Iris pigment epithelial cell (primary cell): ENCODE measurements around the gene PHF21B.
A peak's percentile ranks its signal among the peaks of the same experiment; 100 is the strongest.
"Not testable (repeated sequence)": the region's sequence is repeated elsewhere in the genome, so short reads cannot be mapped to it uniquely, and the experiment has no call there.

Source experiments
- DNase-seq: peaks from one replicate; pipeline ENCODE4 v3.0.0-alpha.2; 2011; ENCODE audit warnings: low read depth

The PHF21B gene

DNA sequence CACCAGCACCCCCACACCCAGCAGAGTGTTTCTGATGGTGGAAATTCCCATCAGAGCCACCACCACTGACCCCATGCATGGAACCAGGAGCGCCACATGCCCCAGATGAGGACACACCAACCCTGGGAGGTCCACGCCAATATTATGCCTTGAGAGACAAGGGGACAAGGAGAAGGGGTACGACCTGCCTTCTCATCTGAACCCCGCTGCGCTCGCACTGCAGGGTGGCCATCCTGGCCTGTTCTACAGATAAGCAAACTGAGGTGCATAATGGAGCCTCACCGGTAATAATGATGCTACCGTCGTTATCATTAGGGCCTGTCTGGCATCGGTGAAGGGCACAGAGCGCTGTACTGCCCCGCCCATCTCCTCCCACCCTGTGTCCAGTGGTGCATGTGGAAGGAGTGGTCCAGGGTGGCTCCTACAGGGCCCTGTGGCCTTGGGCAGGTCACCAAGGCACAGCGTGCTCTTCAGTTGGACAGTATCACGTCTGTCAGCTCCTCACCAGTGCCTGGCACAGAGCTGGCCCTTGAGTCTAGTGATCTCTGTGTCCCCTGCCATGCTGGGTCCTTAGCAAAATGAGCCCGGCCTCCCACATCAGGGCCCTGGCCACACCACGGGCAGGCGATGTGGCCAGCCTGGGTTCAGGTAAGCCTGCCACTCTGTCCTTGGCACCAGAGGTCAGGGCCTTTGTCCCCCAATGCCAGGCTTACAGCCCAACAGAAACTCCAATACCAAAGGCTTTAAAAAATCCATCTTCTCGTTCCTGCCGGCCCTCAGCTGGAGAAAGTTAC is 92.2 kb downstream of the PHF21B start:
- no peak for DNase-seq

DNA sequence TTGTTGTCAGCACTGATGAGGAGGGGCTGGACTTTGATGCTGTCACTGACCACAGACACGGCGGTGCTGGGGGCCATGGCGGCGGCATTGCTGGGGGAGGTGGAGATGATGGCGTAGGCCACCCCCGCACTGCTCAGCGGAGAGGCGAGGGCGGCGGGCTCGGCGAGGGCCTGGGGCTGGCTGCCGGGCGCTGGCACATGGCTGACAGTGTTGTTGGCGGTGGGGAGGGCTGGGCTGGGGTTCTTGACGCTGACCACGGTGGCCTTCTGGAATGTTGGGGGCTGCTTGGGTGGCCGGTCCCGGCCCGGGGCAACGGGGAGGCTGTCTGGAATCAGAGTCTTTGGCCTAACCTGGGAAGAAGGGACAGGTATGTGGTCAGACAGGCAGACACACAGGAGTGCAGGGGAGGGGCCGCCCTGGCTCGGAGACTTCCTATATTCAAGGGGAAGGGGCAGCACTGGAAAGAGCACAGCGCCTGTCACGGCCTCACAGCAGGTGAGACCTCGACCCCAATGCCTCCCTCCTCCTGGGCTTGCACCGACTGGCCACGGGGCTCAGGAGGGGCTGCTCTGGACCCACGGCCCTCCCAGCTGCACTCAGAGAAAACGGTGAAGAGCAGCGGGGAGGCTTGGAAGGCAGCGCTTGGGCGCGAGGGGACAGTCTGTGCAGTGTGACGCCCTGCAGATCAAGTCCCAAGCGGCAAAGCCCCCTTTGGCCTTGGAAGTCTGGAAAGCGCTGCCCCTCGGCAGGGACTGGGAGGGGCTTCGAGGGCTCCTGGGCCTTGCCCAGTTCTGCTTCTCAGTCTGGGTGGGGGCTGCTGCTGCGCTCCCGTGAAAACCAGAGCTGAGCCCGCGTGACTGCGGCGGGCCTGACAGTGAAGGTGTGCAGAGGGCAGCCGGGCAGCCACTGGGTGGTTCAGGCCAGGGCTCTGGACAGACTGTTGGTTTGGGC is 93.2 kb downstream of the PHF21B start:
- no peak for DNase-seq

DNA sequence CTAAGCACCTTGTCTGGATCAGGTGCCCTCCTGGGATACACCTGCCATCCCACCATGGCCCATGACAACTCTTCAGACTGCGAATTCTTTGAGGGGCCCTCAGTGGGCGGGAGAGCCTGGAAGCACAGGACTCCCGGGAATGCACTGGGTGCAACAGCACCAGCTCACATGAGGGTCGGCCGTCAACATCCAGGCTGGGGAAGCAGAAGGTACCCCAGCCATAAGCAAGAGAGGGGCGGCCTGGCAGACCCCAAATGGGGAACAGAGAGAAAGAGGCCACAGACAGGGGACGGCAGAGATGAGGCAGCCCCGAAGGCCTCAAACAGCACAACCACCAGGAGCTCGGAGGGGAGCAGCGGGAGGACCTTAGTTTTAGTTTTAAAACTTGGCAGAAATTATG is 94.4 kb downstream of the PHF21B start:
- no peak for DNase-seq

DNA sequence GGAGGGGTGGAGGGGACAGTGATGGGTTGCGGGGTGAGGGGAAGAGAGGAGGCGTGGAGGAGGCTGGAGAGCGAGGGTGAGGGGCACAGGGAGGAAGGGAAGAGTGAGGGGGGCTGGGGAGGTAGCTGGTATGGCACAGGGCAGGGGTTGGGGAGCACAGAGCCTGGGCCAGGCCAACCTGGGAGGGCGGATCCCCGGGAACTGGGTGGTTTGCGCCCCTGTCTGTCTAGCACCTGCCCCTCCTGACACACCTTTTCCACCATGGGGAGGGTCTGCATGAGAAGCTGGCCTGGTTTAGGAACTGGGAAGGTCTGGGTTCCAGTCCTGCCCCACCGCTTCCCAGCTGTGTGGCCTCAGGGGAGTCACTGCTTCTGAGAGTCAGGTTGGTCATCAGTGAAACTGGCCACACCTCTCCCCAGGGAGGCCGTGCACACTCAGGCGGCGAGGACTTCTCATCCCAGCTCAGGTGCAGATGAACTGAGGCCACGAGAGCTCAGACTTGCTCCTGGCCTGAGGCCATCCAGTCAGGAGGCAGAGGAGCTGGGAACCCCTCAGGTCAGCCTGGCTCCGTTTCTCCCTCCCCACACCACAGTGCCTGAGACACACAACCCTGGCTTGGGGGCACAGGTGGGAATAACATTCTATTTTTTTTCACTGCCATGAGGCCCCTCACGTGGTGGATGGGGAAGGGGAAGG is 95.6 kb downstream of the PHF21B start:
- DNase-seq = no peak

DNA sequence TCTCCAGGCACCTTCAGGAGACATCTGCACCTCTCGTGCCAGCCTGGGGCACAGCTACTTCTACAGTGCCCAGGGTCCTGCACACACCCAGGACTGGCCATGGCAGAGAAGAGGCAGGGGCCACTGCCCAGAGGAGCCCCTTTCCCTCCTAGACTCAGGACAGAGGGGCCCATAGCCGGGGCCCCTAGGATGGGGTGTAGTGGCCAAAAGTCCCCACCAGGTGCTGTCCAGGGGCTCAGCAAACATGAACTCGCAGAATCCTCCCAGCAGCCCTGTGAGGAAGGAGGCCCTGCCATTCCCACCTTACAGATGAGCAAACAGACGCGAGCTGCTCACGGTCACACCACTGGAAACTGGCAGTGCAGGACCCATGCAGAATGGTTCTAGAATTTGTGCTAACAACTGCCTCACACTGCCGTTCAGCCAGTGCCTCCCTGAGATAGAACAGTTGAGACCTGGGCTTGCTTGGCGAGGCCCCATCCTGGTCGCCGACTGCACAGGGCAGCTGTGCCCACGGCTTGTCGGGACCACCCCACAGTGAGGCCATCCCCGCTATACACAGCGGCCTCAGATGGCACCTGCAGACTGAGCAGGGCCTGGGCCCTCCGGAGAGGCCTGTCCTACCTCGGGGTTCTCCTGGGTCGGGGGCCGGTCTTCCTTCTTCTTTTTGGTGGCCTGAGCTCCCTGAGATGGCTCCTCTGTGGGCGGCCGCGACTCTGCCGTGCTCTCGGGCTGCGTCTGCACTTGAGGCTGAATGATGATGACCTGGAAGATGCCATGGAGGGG is 96.4 kb downstream of the PHF21B start:
- DNase-seq = no peak

DNA sequence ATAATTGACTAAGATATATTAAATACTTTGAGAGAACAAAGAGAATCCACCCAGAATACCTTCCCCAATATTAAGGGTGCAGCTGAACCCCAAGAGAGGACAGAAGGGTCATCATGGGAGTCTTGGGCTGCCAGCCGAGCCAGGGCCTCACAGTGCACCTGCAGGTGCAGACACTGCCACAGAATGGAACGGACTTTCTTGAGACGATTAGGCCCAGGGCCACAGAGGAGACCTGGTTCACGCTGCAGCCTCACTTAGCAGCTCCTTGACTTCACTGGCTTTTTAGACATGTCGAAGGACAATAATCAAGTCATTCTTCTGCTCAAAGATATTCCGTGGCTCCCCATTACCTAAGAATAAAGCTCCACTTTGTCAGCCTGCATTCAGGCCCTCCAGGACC is 100.6 kb downstream of the PHF21B start:
- DNase-seq = no peak

DNA sequence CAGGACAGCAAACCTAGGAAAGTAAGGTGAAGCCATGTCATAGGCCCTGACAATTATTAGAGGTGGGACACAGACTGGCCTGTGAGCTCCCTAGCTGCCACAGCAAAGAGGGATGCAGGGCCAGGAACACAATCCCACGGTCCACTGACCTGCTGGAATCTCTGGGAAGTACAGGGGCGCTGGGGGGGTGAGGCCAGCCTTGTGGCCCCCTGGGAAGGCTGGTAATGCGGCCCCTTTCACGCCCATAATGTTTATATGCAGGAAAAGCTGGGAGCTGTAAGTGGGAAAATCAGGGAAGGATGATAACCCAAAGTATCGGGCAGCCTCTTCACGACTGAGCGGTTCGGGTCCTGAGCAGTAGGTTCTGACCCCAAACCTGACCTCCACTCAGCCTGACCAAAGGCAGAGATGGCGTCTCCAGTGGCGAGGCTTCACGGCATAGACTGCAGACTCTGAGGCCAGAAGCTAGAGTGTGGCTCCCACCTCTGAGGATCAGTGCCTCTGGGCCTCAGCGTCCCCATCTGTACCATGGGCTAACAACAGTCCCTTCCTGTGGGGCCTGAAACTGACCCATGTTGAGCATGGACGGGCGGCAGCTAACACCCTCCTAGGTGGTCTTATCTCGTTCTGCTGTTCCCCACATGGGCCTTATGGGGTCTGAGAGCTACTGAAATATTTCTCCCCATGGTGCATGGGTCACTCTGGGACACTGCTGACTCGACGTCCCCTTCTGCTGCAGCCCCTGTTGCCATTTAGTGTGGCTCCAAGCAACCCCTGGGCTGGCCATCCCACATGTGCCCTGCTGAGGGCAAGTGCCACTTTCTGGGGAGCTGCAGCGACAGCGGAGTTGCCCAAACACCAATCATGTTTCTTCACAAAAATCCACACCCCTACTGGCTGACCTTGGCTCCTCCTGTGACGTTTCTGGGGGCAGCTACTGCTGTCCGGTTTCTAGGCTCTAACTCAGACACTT is 101.8 kb downstream of the PHF21B start:
- DNase-seq = no peak

DNA sequence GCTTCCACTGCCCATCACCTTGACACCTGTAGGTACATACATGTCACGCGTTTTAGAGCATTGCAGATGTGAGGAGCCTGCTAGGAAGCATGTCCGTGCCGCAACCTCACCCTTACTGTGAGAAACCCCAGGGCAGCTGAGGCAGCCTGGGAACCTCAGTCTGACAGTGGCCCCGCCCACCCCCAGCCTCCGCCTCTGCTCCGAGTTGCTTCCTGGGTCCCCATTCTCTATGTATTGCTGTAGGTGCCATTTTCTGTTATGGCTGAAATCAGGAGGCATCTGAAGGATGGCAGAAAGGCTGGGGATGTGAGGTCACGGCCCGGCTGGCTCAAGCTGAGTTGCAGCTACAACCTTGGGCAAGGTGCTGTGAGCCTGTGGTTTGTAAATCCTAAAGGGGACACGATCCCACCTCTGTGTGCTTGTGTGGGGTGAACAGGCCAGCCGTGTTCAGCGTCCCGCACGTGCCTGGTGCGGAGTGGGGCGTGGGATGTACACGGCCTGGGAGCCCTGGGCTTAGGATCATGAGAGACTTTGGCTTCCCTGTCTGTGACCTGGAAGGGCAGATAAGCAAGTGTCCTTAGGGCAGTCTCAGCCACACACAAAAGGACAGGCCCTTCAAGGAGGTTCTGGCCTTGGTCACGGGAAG is 102.7 kb downstream of the PHF21B start:
- DNase-seq = no peak

DNA sequence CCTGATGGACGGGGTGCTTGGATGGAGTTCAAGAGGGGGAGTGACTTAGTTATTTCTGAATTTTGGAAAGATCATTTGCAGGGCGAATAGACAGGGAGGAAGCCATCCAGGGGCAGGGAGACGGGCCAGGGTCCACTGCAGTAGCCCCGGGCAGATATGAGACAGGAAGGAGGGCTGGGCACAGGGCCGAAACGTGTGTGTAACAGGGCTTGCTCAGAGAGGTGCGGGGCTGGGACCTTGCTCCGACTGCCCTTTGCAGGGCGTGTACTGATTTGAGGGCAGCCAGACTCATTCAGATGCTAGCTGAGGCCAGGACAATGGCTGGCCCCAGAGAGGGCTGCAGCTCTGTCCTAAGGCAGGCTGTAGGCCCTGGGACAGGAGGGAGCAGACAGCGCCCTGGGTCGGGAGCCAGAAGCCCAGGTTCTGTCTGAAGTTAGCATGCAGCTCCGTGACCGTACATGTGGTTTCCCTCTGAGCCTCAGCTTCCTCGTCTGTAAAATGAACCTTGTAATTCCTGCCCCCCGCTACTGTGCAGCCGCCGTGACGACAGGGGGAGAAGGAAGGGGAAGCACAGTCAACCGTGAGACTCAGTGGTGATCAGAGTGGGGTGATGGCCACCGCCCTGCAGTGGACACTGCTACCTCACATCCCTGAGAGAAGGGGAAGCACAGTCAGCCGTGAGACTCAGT is 103.4 kb downstream of the PHF21B start:
- no peak for DNase-seq

DNA sequence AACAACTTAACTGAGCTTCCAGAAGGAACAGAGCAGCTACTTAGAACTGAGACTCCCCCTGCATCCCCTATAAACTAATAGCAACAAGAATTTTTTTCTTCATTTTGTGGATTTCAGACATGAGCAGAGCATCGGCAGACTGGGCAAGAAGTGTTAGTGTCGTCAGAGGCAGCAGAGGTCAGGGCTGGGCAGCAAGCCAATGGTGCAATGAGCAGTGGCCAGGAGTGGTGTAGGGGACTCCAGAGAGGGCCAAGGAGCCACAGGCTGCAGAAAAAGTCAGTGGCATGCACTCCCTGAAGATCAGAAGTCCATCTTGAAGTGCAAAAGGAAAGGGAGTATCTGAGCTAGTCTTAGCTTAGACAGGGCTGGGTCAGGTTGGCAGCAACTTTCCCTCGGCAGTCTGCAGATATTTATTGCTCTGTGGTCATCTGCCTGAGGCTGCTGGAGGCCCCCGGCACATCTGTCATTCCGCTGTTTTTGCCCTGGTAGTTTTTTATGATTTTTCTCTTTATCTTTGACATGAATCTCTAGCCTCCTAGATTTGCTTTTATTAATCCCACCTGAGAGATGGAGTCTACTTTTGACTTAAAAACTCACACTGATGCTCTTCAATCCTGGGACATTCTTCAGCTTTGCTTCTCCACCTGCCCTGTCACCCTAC is 105.2 kb downstream of the PHF21B start:
- not testable (repeated sequence) for DNase-seq

DNA sequence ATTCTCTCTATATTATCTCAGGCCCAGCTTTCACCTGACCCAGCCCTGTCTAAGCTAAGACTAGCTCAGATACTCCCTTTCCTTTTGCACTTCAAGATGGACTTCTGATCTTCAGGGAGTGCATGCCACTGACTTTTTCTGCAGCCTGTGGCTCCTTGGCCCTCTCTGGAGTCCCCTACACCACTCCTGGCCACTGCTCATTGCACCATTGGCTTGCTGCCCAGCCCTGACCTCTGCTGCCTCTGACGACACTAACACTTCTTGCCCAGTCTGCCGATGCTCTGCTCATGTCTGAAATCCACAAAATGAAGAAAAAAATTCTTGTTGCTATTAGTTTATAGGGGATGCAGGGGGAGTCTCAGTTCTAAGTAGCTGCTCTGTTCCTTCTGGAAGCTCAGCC is 106.6 kb downstream of the PHF21B start:
- not testable (repeated sequence) for DNase-seq

DNA sequence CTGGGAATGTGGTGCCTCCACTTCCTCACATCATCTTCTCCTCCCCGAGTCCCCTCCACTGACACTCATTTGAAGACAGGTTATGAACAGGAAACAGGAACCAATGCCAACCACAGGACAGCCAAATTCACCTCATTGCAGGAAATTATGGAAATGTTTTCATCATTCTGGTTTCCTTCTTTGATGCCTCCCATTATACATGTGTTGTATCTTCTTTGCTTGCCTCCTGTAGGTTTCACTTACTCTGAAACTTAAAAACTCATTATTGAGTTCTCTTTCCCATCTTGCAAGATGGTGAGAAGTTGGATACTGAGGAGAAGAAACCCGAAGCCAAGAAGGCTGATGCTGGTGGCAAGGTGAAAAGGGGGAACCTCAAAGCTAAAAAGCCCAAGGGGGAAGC is 108.5 kb downstream of the PHF21B start:
- peak; percentile 5 for DNase-seq

DNA sequence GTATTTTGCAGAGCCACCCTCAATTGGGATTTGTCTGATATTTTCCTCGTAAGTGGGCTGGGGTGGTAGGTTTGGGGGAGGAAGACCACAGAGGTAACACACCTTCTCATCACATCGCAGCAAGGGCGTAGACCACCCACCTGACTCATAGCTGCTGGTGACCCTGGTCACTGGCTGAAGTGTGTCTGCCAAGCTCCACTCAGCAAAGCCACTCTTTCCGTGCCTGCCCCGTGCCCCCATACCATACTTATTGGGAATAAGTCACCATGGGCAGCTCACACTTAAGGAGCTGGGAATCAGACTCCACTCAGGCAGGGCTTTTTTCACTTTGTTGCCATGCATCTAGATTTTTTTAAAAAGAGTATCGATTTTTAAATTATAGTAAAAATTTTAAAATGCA is 111.6 kb downstream of the PHF21B start:
- no peak for DNase-seq

DNA sequence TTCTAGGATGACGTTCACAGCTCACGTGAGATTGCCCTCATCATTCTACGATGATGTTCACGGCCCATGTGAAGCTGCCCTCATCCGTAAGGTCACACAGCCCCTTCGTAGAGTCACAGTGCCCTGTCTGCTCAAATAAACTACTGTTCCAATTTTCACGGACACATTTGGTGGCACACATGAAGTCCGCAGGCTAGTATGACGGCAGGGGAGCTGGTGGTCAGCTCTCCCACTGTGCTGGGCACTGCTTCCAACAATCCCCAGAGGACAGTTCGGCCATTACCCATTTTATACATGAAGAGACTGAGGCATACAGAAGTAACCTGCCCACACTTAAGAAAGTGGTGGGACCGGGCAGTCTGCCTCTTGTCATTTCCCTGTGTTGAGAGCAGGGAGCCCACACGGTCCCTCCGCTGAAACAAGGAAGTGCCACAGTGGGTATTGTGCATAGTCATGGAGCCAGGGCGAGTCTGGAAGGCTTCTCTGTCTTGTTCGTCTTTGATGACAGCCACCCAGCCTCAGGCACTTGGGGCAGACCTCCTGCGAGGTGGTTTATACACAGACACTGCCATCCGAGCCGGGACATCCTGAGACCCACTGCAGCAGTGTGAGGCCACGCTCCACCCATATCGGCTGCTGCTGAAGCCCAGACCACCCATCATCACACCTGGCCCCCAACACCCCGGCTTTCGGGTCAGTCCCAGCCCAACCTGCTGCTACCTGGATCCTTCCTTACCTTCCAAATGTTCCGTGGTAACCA is 114.3 kb downstream of the PHF21B start:
- no peak for DNase-seq

DNA sequence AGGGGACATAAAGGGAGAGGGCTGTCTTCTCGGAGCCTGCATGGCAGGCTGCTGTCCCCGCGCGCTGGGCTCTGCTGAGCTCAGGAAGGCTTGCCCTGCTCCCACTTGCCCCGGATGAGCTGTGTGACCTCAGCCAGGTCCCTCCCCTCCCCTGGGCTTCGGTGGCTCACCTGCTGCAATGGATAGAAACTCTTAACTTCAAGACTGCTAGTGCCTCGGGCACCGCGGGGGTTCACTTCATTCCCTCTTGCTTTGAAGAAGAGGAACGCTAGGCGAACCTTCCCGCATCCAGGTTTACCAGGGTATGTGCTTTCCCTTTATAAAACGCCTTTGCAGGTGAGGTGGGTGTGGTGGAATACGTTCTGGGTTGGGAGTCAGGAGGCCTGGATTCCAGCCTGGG is 115.0 kb downstream of the PHF21B start:
- DNase-seq = no peak

DNA sequence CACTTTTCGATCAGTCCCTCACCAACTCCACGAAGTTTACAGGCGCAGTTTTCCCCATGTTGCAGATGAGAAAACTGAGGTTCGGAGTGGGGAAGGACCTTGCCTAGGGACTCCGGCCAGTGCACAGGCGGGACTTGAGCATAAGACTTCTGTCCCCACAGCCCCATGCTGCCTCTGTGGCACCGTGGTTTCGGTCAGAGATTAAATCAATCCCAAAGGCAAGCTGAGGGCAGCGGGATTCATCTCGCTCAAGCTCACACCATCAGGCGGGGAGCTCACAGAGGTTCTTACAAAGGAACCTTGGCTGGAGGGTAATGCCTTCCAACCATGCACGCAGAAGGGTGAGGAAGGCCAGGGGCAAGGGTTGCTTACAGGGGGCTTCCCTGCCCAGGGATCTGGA is 115.5 kb downstream of the PHF21B start:
- DNase-seq = no peak

DNA sequence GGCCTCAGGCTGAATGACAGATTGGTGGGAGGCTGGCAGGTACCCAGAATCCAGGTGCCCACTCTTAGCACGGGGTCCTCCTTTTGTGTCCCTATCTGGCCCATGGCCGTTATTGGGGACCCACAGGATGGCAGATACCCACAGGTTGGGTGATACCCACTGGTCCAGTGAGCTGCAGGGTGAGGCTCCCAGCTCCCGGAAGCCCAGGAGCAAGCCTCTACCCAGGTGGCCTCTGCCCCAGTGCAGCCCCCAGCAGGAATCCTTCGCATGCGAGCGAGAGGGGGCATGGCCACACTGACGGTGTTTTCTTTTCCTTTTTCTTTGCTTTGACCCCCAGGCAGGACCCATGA is 116.1 kb downstream of the PHF21B start:
- no peak for DNase-seq
